ENCODE measurements around the gene TBC1D22A. TPM values are rescaled to one million over a fixed set of nuclear protein-coding genes. Genes with fewer than 3 reads are reported as not detected.

TBC1D22A gene
- total RNA-seq, 4 donors from 2014 or later, result 18.8 to 25.2 (median 23.1) TPM

GRCh38 chr22:47178339-47178738, 415.9 kb downstream of the TBC1D22A start:
- Histone ChIP-seq H3K4me3 (no peak overlapping the region), H3K27ac (no peak overlapping the region), H3K27me3 (peaks cover 0 to 3% (median 0%) of the 10 kb centered on the region in 3 donors), H3K9me3 (no peaks in the 10 kb centered on the region), H3K36me3 (no peaks in the 10 kb centered on the region), H3K4me1 (no peaks in the 10 kb centered on the region)
- ATAC-seq (no peak), DNase-seq (no peak)
- intact Hi-C loops (cut with DNase I; ENCODE audit: low total_unique reads), result no loop called here
- in situ Hi-C loops (cut with MboI; ENCODE audit: low sequenced_read_pairs in 4 of 4), result no loop called here
- no peak for TF ChIP-seq CTCF (IDR thresholded peaks at IDR 0.05 in 4 of 5, conservative IDR thresholded peaks at IDR 0.05 in 1 of 5)
- TF ChIP-seq POLR2A (IDR thresholded peaks at IDR 0.05), result no peak

GRCh38 chr22:47180796-47181195, 418.3 kb downstream of the TBC1D22A start:
- Histone ChIP-seq H3K27ac (no peak overlapping the region), H3K4me1 (no peaks in the 10 kb centered on the region), H3K9me3 (peaks cover 0 to 5% (median 0%) of the 10 kb centered on the region in 3 donors), H3K36me3 (no peaks in the 10 kb centered on the region), H3K4me3 (no peak overlapping the region), H3K27me3 (peaks cover 0 to 3% (median 0%) of the 10 kb centered on the region in 3 donors)
- in situ Hi-C loops (cut with MboI; ENCODE audit: low sequenced_read_pairs in 4 of 4), result no loop called here
- ATAC-seq, result no peak
- no peak for TF ChIP-seq CTCF (IDR thresholded peaks at IDR 0.05 in 4 of 5, conservative IDR thresholded peaks at IDR 0.05 in 1 of 5)
- no peak for TF ChIP-seq POLR2A (IDR thresholded peaks at IDR 0.05)
- intact Hi-C loops (cut with DNase I; ENCODE audit: low total_unique reads), result no loop called here
- DNase-seq, result no peak

GRCh38 chr22:47187176-47187957, 424.9 kb downstream of the TBC1D22A start:
- no peak for ATAC-seq
- Histone ChIP-seq H3K4me1 (no peaks in the 10 kb centered on the region), H3K27me3 (no peaks in the 10 kb centered on the region), H3K36me3 (no peaks in the 10 kb centered on the region), H3K4me3 (no peak overlapping the region), H3K27ac (no peak overlapping the region), H3K9me3 (peaks cover 0 to 6% (median 5%) of the 10 kb centered on the region in 3 donors)
- in situ Hi-C loops (cut with MboI; ENCODE audit: low sequenced_read_pairs in 4 of 4) (no loop called here), intact Hi-C loops (cut with DNase I; ENCODE audit: low total_unique reads) (no loop called here)
- no peak for TF ChIP-seq CTCF (IDR thresholded peaks at IDR 0.05 in 4 of 5, conservative IDR thresholded peaks at IDR 0.05 in 1 of 5)
- TF ChIP-seq POLR2A (IDR thresholded peaks at IDR 0.05), result no peak
- DNase-seq, result no peak

GRCh38 chr22:47188261-47189055, 426.0 kb downstream of the TBC1D22A start:
- in situ Hi-C loops (cut with MboI; ENCODE audit: low sequenced_read_pairs in 4 of 4) (no loop called here), intact Hi-C loops (cut with DNase I; ENCODE audit: low total_unique reads) (no loop called here)
- H3K36me3 ChIP-seq, result no peaks in the 10 kb centered on the region
- peaks cover 0 to 6% (median 5%) of the 10 kb centered on the region in 3 donors for H3K9me3 ChIP-seq
- ATAC-seq (no peak), DNase-seq (peak in 1 of 2 donors; percentile 1)
- no peak overlapping the region for H3K27ac ChIP-seq
- no peaks in the 10 kb centered on the region for H3K4me1 ChIP-seq
- no peak for TF ChIP-seq POLR2A (IDR thresholded peaks at IDR 0.05)
- TF ChIP-seq CTCF (IDR thresholded peaks at IDR 0.05 in 4 of 5, conservative IDR thresholded peaks at IDR 0.05 in 1 of 5), result no peak
- no peaks in the 10 kb centered on the region for H3K27me3 ChIP-seq
- no peak overlapping the region for H3K4me3 ChIP-seq

Measured in gastrocnemius medialis (tissue), 4 donors.